Loucy (cell line): Measurements from ENCODE around the gene GEMIN7.

Experiments
- H2AFZ ChIP-seq: fragments of 200-600 bp; sonication (generic); 2 replicates; pipeline ENCODE4 v1.6.0; 2016; ENCODE audit warnings: antibody characterized with exemption, mild to moderate bottlenecking, low read length, moderate library complexity
- H3F3A ChIP-seq: fragments of 200-600 bp; 2 replicates; pipeline ENCODE4 v1.6.0; 2016; ENCODE audit warnings: antibody characterized with exemption, low read depth, mild to moderate bottlenecking
- H3K27me3 ChIP-seq: fragments of 200-600 bp; sonication (generic); 2 replicates; pipeline ENCODE4 v1.6.1; 2014; ENCODE audit warnings: low read length, mild to moderate bottlenecking; ENCODE audit not compliant: insufficient read depth, poor library complexity, severe bottlenecking
- H3K36me3 ChIP-seq: fragments of 200-600 bp; sonication (generic); 2 replicates; pipeline ENCODE4 v1.6.1; 2016; ENCODE audit warnings: low read length; ENCODE audit not compliant: insufficient read depth
- H3K4me1 ChIP-seq: fragments of 200-600 bp; sonication (generic); 2 replicates; pipeline ENCODE4 v1.5.1; 2014; ENCODE audit warnings: low read length, mild to moderate bottlenecking; ENCODE audit not compliant: insufficient read depth, poor library complexity, severe bottlenecking
- H3K4me2 ChIP-seq: fragments of 200-600 bp; sonication (generic); 2 replicates; pipeline ENCODE4 v1.6.0; 2014; ENCODE audit warnings: antibody characterized with exemption, low read length, low read depth, mild to moderate bottlenecking; ENCODE audit not compliant: poor library complexity, severe bottlenecking
- H3K4me3 ChIP-seq: fragments of 200-600 bp; sonication (generic); 2 replicates; pipeline ENCODE4 v1.5.1; 2014; ENCODE audit warnings: low read length, mild to moderate bottlenecking, mixed read lengths; ENCODE audit not compliant: poor library complexity, severe bottlenecking
- H3K79me2 ChIP-seq: fragments of 200-600 bp; sonication (generic); 2 replicates; pipeline ENCODE4 v1.6.1; 2014; ENCODE audit warnings: low read length; ENCODE audit not compliant: insufficient read depth
- H3K9ac ChIP-seq: fragments of 200-600 bp; sonication (generic); 2 replicates; pipeline ENCODE4 v1.6.0; 2014; ENCODE audit warnings: mild to moderate bottlenecking, low read depth, low read length, moderate library complexity; ENCODE audit not compliant: poor library complexity, severe bottlenecking
- H3K9me2 ChIP-seq: fragments of 200-600 bp; sonication (generic); replicated peaks from 2 replicates; pipeline ENCODE4 v1.6.1; 2016; ENCODE audit warnings: low read depth, low read length, mixed read lengths
- H3K9me3 ChIP-seq: fragments of 200-600 bp; sonication (generic); 2 replicates; pipeline ENCODE4 v1.6.1; 2014; ENCODE audit warnings: mild to moderate bottlenecking, antibody characterized with exemption, low read length, low read depth; ENCODE audit not compliant: insufficient read depth
- H4K20me1 ChIP-seq: fragments of 200-600 bp; sonication (generic); 2 replicates; pipeline ENCODE4 v1.6.0; 2014; ENCODE audit warnings: antibody characterized with exemption, low read length, mild to moderate bottlenecking; ENCODE audit not compliant: insufficient read depth, poor library complexity, severe bottlenecking
- CTCF ChIP-seq: fragments of 200-600 bp; sonication (generic); conservative IDR thresholded peaks from 2 replicates; pipeline ENCODE4 v1.5.1; 2014; ENCODE audit warnings: mild to moderate bottlenecking, antibody characterized with exemption, low read length
- EZH2phosphoT487 ChIP-seq: fragments of 200-600 bp; IDR thresholded peaks from 2 replicates; pipeline ENCODE4 v1.6.1; 2018; ENCODE audit warnings: antibody characterized with exemption, mild to moderate bottlenecking, moderate library complexity, borderline replicate concordance

GEMIN7 gene

DNA sequence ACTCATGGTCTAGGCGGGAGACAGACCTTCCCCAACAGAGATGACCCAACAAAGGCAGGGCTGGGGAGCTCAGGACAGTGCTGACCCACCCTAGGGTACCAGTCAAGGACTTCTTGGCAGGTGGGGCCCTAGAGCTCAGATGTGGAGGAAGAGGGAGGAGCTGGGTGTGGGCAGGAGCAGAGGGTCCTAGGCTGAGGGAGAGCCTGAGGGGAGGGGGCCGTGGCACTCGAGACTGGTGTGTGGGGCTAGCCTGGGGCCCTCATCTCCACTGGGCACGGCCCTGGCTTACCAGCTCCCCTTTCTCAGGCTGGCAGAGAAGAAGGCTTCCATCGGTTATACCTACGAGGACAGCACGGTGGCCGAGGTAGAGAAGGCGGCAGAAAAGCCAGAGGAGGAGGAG is 21.6 kb upstream of the GEMIN7 start:
- Histone ChIP-seq H3K36me3 (peaks cover 93% of the 10 kb centered on the region; the same call in 1 of the 2 replicates), H3K9me3 (no peaks in the 10 kb centered on the region), H3K4me3 (no peak overlapping the region), H3K4me2 (no peak overlapping the region), H3K27me3 (no peaks in the 10 kb centered on the region), H3F3A (no peaks in the 10 kb centered on the region), H3K79me2 (no peaks in the 10 kb centered on the region), H2AFZ (no peak overlapping the region), H3K9ac (no peak overlapping the region), H3K4me1 (no peaks in the 10 kb centered on the region), H3K9me2 (no peaks in the 10 kb centered on the region), H4K20me1 (peaks cover 8% of the 10 kb centered on the region)
- TF ChIP-seq EZH2phosphoT487 (no peak), CTCF (no peak)

- Histone ChIP-seq H3K9me3 (no peaks in the 10 kb centered on the region), H3K36me3 (peaks cover 90% of the 10 kb centered on the region; the same call in 1 of the 2 replicates), H3K9ac (no peak overlapping the region), H3K9me2 (no peaks in the 10 kb centered on the region), H3K4me1 (no peaks in the 10 kb centered on the region), H3K27me3 (no peaks in the 10 kb centered on the region), H3K79me2 (no peaks in the 10 kb centered on the region), H3K4me3 (no peak overlapping the region), H3F3A (no peaks in the 10 kb centered on the region), H3K4me2 (no peak overlapping the region), H2AFZ (no peak overlapping the region), H4K20me1 (peaks cover 8% of the 10 kb centered on the region)
- TF ChIP-seq EZH2phosphoT487 (no peak), CTCF (no peak)
Measured at GRCh38 chr19:45058622-45059159, 20.4 kb upstream of the GEMIN7 start.

DNA sequence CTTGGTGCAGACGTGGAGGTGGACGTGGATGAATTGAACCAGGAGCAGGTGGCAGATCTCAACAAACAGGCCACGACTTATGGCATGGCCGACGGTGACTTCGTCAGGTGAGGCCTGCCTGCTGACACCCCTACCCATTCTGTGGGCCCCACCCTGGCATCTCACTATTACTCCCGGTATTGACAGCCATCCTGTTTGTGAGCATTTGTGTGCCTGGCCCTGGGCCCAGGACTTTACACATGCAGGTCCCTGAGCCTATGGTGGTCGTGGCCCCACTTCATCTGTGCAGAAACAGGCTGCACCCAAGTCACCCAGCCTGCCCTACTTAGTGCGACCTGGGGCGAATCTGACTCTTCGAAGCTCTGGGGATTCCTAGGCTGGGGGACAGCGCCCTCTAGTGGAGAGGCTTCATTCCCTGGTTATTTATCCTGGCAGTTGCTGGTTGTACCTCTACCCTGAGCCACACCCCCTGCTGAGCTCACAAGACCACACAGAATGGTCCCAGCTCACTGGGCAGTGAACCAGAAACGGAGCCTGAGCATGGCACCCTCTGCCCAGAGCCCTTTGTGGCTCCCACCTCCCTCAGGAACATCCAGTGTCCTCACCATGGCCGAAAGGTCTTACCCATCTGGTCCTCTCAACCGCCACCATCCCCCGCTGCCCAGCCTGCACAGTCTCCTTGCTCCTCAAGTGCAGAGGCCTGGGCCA is 19.6 kb upstream of the GEMIN7 start:
- TF ChIP-seq CTCF (peak; percentile 94), EZH2phosphoT487 (no peak)
- Histone ChIP-seq H3K9me3 (no peaks in the 10 kb centered on the region), H3K79me2 (no peaks in the 10 kb centered on the region), H3K4me3 (no peak overlapping the region), H3K9me2 (no peaks in the 10 kb centered on the region), H3K4me1 (no peaks in the 10 kb centered on the region), H3F3A (no peaks in the 10 kb centered on the region), H3K36me3 (peaks cover 90% of the 10 kb centered on the region; the same call in 1 of the 2 replicates), H3K4me2 (no peak overlapping the region), H2AFZ (no peak overlapping the region), H3K27me3 (no peaks in the 10 kb centered on the region), H4K20me1 (peaks cover 8% of the 10 kb centered on the region), H3K9ac (no peak overlapping the region)
